OCI-LY1 (cell line): ENCODE measurements around the gene PAM16.

Experiments
- H2AFZ ChIP-seq: fragments of 200-600 bp; sonication (generic), shearing (Covaris generic); 2 replicates; pipeline ENCODE4 v1.6.0; 2014; ENCODE audit warnings: antibody characterized with exemption, mild to moderate bottlenecking, low read length
- H3F3A ChIP-seq: fragments of 200-600 bp; sonication (generic), shearing (Covaris generic); 2 replicates; pipeline ENCODE4 v1.6.0; 2014; ENCODE audit warnings: mild to moderate bottlenecking, antibody characterized with exemption, low read length, moderate library complexity; ENCODE audit not compliant: insufficient read depth
- H3K27ac ChIP-seq: fragments of 200-600 bp; sonication (generic); 2 replicates; pipeline ENCODE4 v1.5.1; 2014; ENCODE audit warnings: low read length, mixed run types, mild to moderate bottlenecking, low read depth; ENCODE audit not compliant: poor library complexity, severe bottlenecking
- H3K27me3 ChIP-seq: fragments of 200-600 bp; sonication (generic); 2 replicates; pipeline ENCODE4 v1.6.0; 2014; ENCODE audit warnings: antibody characterized with exemption, mild to moderate bottlenecking, low read length, moderate library complexity; ENCODE audit not compliant: insufficient read depth
- H3K36me3 ChIP-seq: fragments of 200-600 bp; sonication (generic); 2 replicates; pipeline ENCODE4 v1.6.1; 2014; ENCODE audit warnings: mild to moderate bottlenecking, antibody characterized with exemption, low read length, moderate library complexity, mixed read lengths; ENCODE audit not compliant: insufficient read depth
- H3K4me1 ChIP-seq: fragments of 200-600 bp; sonication (generic); 2 replicates; pipeline ENCODE4 v1.5.1; 2014; ENCODE audit warnings: mild to moderate bottlenecking, low read length, moderate library complexity; ENCODE audit not compliant: insufficient read depth, severe bottlenecking
- H3K4me2 ChIP-seq: fragments of 200-600 bp; sonication (generic), shearing (Covaris generic); 2 replicates; pipeline ENCODE4 v1.6.1; 2014; ENCODE audit warnings: low read length
- H3K4me3 ChIP-seq: fragments of 200-600 bp; sonication (generic); 2 replicates; pipeline ENCODE4 v1.5.1; 2014; ENCODE audit warnings: low read length, low read depth, mild to moderate bottlenecking, mixed read lengths; ENCODE audit not compliant: poor library complexity, severe bottlenecking
- H3K79me2 ChIP-seq: fragments of 200-600 bp; shearing (Covaris generic); 2 replicates; pipeline ENCODE4 v1.6.1; 2016; ENCODE audit warnings: mixed run types, low read length, mixed read lengths; ENCODE audit not compliant: insufficient read depth
- H3K9ac ChIP-seq: fragments of 200-600 bp; sonication (generic), shearing (Covaris generic); 2 replicates; pipeline ENCODE4 v1.6.1; 2014; ENCODE audit warnings: mild to moderate bottlenecking, low read length, mixed read lengths
- H3K9me2 ChIP-seq: fragments of 200-600 bp; sonication (generic), shearing (Covaris generic); 2 replicates; pipeline ENCODE4 v1.6.1; 2014; ENCODE audit warnings: low read depth, mild to moderate bottlenecking, low read length, mixed read lengths
- H3K9me3 ChIP-seq: fragments of 200-600 bp; shearing (Covaris generic); 2 replicates; pipeline ENCODE4 v1.6.1; 2014; ENCODE audit warnings: low read length, mixed read lengths
- H4K20me1 ChIP-seq: fragments of 200-600 bp; sonication (generic), shearing (Covaris generic); 2 replicates; pipeline ENCODE4 v1.6.0; 2016; ENCODE audit warnings: mild to moderate bottlenecking, low read length; ENCODE audit not compliant: insufficient read depth
- EZH2 ChIP-seq: fragments of 200-600 bp; sonication (generic), shearing (Covaris generic); IDR thresholded peaks from 2 replicates; pipeline ENCODE4 v1.8.0; 2017; ENCODE audit warnings: borderline replicate concordance, mixed run types, mild to moderate bottlenecking, antibody characterized with exemption, low read length, moderate library complexity, mixed read lengths
- TF ChIP-seq, protein P1 (sequence below): fragments of 200-600 bp; sonication (generic), shearing (Covaris generic); IDR thresholded peaks from 2 replicates; pipeline ENCODE4 v1.5.1; 2017; ENCODE audit warnings: mild to moderate bottlenecking, antibody characterized with exemption, low read length, moderate library complexity, mixed read lengths

The PAM16 gene

DNA sequence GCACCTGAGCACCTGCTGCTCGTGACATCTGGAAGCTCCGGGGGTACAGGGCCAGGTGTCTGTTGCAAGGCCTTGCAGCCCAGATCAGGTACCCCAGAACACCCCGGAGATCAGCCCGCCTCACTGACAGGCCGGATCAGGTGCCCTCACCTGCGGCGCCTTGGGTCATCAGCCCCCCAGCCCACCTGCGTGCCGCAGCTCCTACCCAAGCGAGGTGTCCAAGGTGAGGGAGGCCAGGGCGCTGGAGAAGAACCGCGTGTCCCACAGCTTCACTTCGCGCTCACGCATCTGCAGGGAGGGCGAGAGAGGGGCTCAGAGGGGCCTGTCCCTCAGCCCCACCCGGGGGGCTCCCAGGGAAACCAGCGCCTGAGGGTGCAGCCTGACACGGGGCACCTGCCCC is 36.7 kb upstream of the PAM16 start:
- H3K36me3 ChIP-seq = peaks cover 55% of the 10 kb centered on the region
- no peak overlapping the region for H3K4me2 ChIP-seq
- H3K4me3 ChIP-seq = no peak overlapping the region
- no peaks in the 10 kb centered on the region for H3K9me2 ChIP-seq
- no peaks in the 10 kb centered on the region for H3K79me2 ChIP-seq
- peaks cover 13% of the 10 kb centered on the region for H3K4me1 ChIP-seq
- no peaks in the 10 kb centered on the region for H3K27me3 ChIP-seq
- no peaks in the 10 kb centered on the region for H3K9me3 ChIP-seq
- H3K27ac ChIP-seq = no peak overlapping the region
- H3F3A ChIP-seq = no peaks in the 10 kb centered on the region
- no peaks in the 10 kb centered on the region for H4K20me1 ChIP-seq
- TF ChIP-seq, protein P1, sequence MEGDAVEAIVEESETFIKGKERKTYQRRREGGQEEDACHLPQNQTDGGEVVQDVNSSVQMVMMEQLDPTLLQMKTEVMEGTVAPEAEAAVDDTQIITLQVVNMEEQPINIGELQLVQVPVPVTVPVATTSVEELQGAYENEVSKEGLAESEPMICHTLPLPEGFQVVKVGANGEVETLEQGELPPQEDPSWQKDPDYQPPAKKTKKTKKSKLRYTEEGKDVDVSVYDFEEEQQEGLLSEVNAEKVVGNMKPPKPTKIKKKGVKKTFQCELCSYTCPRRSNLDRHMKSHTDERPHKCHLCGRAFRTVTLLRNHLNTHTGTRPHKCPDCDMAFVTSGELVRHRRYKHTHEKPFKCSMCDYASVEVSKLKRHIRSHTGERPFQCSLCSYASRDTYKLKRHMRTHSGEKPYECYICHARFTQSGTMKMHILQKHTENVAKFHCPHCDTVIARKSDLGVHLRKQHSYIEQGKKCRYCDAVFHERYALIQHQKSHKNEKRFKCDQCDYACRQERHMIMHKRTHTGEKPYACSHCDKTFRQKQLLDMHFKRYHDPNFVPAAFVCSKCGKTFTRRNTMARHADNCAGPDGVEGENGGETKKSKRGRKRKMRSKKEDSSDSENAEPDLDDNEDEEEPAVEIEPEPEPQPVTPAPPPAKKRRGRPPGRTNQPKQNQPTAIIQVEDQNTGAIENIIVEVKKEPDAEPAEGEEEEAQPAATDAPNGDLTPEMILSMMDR = no peak
- TF ChIP-seq EZH2 = no peak
- H2AFZ ChIP-seq = no peak overlapping the region
- H3K9ac ChIP-seq = no peak overlapping the region

DNA sequence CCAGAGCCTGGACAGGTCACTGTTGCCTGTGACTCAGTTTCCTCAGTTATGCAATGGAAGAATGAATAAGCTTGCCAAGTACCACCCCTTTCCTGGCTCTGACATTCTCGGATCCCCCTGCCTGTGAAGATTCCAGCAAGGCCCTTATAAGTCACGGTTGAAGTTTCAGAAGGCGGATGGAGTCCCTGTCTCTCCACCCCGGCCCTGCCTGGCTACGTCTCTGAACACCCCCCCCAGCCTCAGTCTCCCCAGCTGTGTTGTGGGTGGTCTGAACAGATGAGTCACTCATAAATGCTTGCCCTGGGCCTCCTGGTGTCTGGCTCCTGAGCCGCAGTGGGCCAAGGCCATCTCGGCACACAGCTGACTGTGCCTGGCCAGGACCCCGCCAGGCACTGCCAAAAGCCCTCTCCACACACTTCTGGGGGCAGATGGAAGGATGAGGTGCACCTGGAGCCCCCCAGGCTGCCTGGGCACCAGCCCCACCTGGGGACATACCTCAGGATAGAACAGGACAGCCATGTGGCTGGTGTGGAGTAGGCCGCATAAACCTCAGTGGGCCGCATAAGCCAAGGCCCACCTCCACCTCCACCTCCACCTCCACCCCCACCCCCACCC is 35.9 kb upstream of the PAM16 start:
- H3K79me2 ChIP-seq = no peaks in the 10 kb centered on the region
- H3K4me1 ChIP-seq = peaks cover 7% of the 10 kb centered on the region
- no peak overlapping the region for H3K9ac ChIP-seq
- no peaks in the 10 kb centered on the region for H3K9me3 ChIP-seq
- no peaks in the 10 kb centered on the region for H4K20me1 ChIP-seq
- H3K9me2 ChIP-seq = no peaks in the 10 kb centered on the region
- H2AFZ ChIP-seq = no peak overlapping the region
- H3K36me3 ChIP-seq = peaks cover 52% of the 10 kb centered on the region
- H3K27ac ChIP-seq = no peak overlapping the region
- H3K27me3 ChIP-seq = no peaks in the 10 kb centered on the region
- H3K4me2 ChIP-seq = no peak overlapping the region
- no peaks in the 10 kb centered on the region for H3F3A ChIP-seq
- no peak for TF ChIP-seq EZH2
- TF ChIP-seq, protein P1 = no peak
- H3K4me3 ChIP-seq = no peak overlapping the region

DNA sequence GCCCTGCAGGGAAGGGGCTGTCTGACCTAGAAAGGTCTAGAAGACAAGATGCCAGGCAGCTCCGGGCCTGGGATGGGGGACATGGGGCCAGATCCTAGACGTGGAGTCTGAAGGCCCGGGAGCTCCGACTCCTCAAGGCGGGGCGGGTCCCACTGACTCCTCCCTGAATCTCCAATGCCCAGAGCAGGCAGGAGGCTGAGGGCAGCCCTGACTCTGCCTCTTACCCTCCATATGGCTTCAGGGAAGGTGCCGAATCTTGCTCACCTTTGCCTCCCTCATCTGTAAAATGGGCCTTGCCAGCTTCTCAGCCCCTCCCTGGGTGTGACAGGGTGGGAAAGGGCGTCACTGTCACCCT is 35.3 kb upstream of the PAM16 start:
- TF ChIP-seq, protein P1 = no peak
- TF ChIP-seq EZH2 = no peak
- H3K9ac ChIP-seq = no peak overlapping the region
- H3K4me2 ChIP-seq = no peak overlapping the region
- peaks cover under 1% of the 10 kb centered on the region for H3K4me1 ChIP-seq
- H3K9me2 ChIP-seq = no peaks in the 10 kb centered on the region
- no peaks in the 10 kb centered on the region for H3K9me3 ChIP-seq
- H3F3A ChIP-seq = no peaks in the 10 kb centered on the region
- no peak overlapping the region for H2AFZ ChIP-seq
- H4K20me1 ChIP-seq = no peaks in the 10 kb centered on the region
- H3K27ac ChIP-seq = no peak overlapping the region
- no peaks in the 10 kb centered on the region for H3K27me3 ChIP-seq
- H3K36me3 ChIP-seq = peaks cover 52% of the 10 kb centered on the region
- H3K79me2 ChIP-seq = no peaks in the 10 kb centered on the region
- no peak overlapping the region for H3K4me3 ChIP-seq
